Thoracic aorta (tissue), 2 donors: Measurements from ENCODE around the gene PRDM15. TPM values are rescaled to one million over a fixed set of nuclear protein-coding genes. Genes with fewer than 3 reads are reported as not detected.

ENCODE experiments used
- ATAC-seq: fragments of 150-250 bp; one replicate; pipeline ENCODE4 v1.8.0; 2017; ENCODE audit warnings: low read depth; ENCODE audit not compliant: insufficient number of reproducible peaks, low FRiP score
- DNase-seq: peaks from one replicate; pipeline ENCODE4 v3.0.0-alpha.2; 2020; ENCODE audit warnings: low spot score
- H3K27ac ChIP-seq, 2 donors: fragments of 200-600 bp; sonication (generic); 1 replicate in 1 of 2; 2 replicates in 1 of 2; pipeline ENCODE4 v1.5.1; 2016; ENCODE audit warnings: mild to moderate bottlenecking in 2 of 2, moderate library complexity in 2 of 2
- H3K27me3 ChIP-seq: fragments of 200-600 bp; sonication (generic); replicated peaks from 2 replicates; pipeline ENCODE4 v1.6.0; 2016; ENCODE audit warnings: mild to moderate bottlenecking; ENCODE audit not compliant: insufficient read depth
- H3K36me3 ChIP-seq: fragments of 200-600 bp; sonication (generic); one replicate; pipeline ENCODE4 v1.5.1; 2016
- H3K4me1 ChIP-seq, 2 donors: fragments of 200-600 bp; sonication (generic); 1 replicate in 1 of 2; 2 replicates in 1 of 2; pipeline versions ENCODE4 v1.5.1 to v1.6.0; 2016; ENCODE audit warnings: low read depth in 2 of 2, mild to moderate bottlenecking in 1 of 2; ENCODE audit not compliant: control insufficient read depth in 1 of 2
- H3K4me3 ChIP-seq: fragments of 200-600 bp; sonication (generic); 2 replicates; pipeline ENCODE4 v1.5.1; 2016; ENCODE audit warnings: mild to moderate bottlenecking
- H3K9me3 ChIP-seq: fragments of 200-600 bp; sonication (generic); 2 replicates; pipeline ENCODE4 v1.5.1; 2016
- CTCF ChIP-seq: fragments of 200-600 bp; sonication (generic); IDR thresholded peaks from one replicate; pipeline ENCODE4 v1.5.1; 2019; ENCODE audit warnings: antibody characterized with exemption
- total RNA-seq, 2 donors: library from RNA; depleted of rRNA; stranded (reverse); fragments of >200 nt; gene quantifications; one replicate each; pipeline versions ENCODE4 v1.1.0 to v1.2.3, GENCODE V29; 2016

PRDM15 gene
- total RNA-seq, 2 donors from 2014 or later: 9.0 to 14.9 TPM

GRCh38 chr21:41834926-41835663, 44.0 kb downstream of the PRDM15 start:
- DNase-seq (no peak), ATAC-seq (no peak)
- Histone ChIP-seq H3K4me1 (no peaks in the 10 kb centered on the region), H3K36me3 (peaks cover 35% of the 10 kb centered on the region), H3K27me3 (no peaks in the 10 kb centered on the region), H3K9me3 (no peaks in the 10 kb centered on the region), H3K4me3 (no peak overlapping the region), H3K27ac (no peak overlapping the region)
- no peak for TF ChIP-seq CTCF

GRCh38 chr21:41834252-41834925, 44.8 kb downstream of the PRDM15 start:
- TF ChIP-seq CTCF: no peak
- no peaks in the 10 kb centered on the region for H3K27me3 ChIP-seq
- H3K36me3 ChIP-seq: peaks cover 35% of the 10 kb centered on the region
- H3K9me3 ChIP-seq: no peaks in the 10 kb centered on the region
- DNase-seq (no peak), ATAC-seq (no peak)
- no peak overlapping the region for H3K4me3 ChIP-seq
- no peak overlapping the region for H3K27ac ChIP-seq
- H3K4me1 ChIP-seq: no peaks in the 10 kb centered on the region

GRCh38 chr21:41833497-41834115, 45.5 kb downstream of the PRDM15 start:
- no peak for ATAC-seq
- DNase-seq: no peak
- H3K27me3 ChIP-seq: no peaks in the 10 kb centered on the region
- H3K9me3 ChIP-seq: no peaks in the 10 kb centered on the region
- peaks cover 32% of the 10 kb centered on the region for H3K36me3 ChIP-seq
- H3K4me3 ChIP-seq: no peak overlapping the region
- no peak overlapping the region for H3K27ac ChIP-seq
- no peaks in the 10 kb centered on the region for H3K4me1 ChIP-seq
- no peak for TF ChIP-seq CTCF

- TF ChIP-seq CTCF: no peak
- no peak overlapping the region for H3K27ac ChIP-seq
- H3K36me3 ChIP-seq: peaks cover 31% of the 10 kb centered on the region
- no peak overlapping the region for H3K4me3 ChIP-seq
- H3K27me3 ChIP-seq: no peaks in the 10 kb centered on the region
- no peaks in the 10 kb centered on the region for H3K4me1 ChIP-seq
- H3K9me3 ChIP-seq: no peaks in the 10 kb centered on the region
- ATAC-seq: no peak
- DNase-seq: no peak
These were observed 46.3 kb downstream of the PRDM15 start for GRCh38 chr21:41832596-41833496.
